ENCODE results near the gene CREB3L2. TPM values are rescaled to one million over a fixed set of nuclear protein-coding genes. Genes with fewer than 3 reads are reported as not detected.

CREB3L2 gene
- total RNA-seq, 1 donor from 2014 or later = 8.4 TPM

DNA sequence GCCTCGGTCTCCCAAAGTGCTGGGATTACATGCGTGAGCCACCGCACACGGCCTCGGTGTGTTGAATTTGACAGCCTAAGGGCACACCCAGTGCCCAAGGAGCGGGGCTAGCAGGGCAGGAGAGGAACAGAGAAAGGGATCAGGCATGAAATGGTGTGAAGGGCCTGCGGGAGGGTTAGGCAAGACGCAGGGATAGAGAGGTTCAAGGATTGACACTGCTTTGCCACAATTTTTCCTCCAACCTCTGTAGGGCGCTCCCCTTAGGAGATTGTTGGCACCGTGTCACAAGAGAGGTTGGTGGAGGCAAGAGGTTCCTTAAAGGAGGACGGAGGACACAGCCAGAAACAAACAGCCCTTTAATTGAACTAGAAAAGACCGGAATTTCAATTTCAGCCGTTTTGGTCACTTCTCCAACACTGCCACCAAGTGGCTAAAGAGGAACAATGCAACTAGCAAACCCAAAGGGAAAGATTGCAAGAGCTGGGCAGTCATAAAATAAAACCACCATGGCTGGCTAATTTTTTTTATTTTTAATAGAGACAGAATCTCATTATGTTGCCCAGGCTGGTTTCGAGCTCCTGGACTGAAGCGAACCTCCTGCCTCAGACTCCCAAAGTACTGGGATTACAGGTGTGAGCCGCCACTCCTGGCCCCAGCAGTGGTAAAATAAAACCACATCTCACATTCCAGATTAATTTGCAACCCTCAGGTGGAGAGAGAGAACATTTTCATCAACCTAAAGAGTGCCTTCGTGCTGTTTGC lies 6.9 kb upstream of the CREB3L2 start:
- FAIRE-seq = no peak
- DNase-seq (ENCODE audit: low read depth) = peak; percentile 46
- H3K27me3 ChIP-seq (ENCODE audit: control insufficient read depth, insufficient read depth, low read length) = no peaks in the 10 kb centered on the region
- no peak overlapping the region for H3K4me3 ChIP-seq (ENCODE audit: low read depth, low read length)
- TF ChIP-seq, protein P1, sequence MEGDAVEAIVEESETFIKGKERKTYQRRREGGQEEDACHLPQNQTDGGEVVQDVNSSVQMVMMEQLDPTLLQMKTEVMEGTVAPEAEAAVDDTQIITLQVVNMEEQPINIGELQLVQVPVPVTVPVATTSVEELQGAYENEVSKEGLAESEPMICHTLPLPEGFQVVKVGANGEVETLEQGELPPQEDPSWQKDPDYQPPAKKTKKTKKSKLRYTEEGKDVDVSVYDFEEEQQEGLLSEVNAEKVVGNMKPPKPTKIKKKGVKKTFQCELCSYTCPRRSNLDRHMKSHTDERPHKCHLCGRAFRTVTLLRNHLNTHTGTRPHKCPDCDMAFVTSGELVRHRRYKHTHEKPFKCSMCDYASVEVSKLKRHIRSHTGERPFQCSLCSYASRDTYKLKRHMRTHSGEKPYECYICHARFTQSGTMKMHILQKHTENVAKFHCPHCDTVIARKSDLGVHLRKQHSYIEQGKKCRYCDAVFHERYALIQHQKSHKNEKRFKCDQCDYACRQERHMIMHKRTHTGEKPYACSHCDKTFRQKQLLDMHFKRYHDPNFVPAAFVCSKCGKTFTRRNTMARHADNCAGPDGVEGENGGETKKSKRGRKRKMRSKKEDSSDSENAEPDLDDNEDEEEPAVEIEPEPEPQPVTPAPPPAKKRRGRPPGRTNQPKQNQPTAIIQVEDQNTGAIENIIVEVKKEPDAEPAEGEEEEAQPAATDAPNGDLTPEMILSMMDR (IDR thresholded peaks at IDR 0.05; ENCODE audit: insufficient read depth, low read length, severe bottlenecking) = peak; percentile 73
- H3K36me3 ChIP-seq (ENCODE audit: control insufficient read depth, insufficient read depth, low read length) = no peaks in the 10 kb centered on the region

DNA sequence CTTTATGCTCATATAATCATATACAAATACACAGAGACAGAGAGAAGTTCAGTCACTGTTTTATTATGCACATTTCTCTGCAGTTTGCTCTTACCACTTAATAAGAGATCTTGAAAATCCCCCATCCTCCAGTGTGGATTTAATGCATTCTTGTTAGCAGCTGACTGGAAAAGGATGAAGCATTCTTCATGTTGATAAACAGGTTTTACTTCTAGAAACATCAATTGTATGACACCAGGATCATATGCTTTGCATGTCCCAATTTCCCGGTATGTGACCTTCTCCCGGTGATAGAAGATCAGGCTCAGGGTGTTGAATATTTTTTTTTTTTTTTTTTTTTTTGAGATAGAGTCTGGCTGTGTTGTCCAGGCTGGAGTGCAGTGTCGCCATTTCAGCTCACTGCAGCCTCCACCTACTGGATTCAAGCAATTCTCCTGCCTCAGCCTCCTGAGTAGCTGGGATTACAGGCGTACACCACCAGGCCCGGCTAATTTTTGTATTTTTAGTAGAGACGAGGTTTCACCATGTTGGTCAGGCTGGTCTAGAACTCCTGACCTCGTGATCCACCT lies 6.2 kb upstream of the CREB3L2 start:
- Histone ChIP-seq H3K4me3 (ENCODE audit: low read depth, low read length) (no peak overlapping the region), H3K27me3 (ENCODE audit: control insufficient read depth, insufficient read depth, low read length) (no peaks in the 10 kb centered on the region), H3K36me3 (ENCODE audit: control insufficient read depth, insufficient read depth, low read length) (no peaks in the 10 kb centered on the region)
- FAIRE-seq = no peak
- DNase-seq (ENCODE audit: low read depth) = no peak
- TF ChIP-seq, protein P1 (IDR thresholded peaks at IDR 0.05; ENCODE audit: insufficient read depth, low read length, severe bottlenecking) = no peak

DNA sequence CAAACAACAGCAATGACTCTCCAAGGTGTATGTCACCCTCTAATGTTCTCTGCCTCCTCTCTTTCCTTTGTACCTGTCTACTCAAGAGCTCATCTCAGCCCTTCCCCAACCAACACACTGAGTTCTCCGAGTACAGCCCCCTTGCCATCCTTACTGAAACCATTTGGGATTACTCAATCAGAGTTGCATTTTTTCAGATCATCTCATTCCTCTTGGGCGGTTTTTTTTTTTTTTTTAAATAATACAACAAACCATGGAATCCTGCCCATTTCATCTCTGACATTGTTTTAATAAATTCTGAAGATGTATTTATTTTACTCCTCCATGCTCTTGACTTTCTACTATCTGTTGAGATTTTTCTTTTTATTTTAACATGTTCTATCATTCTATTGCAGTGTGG lies 4.2 kb upstream of the CREB3L2 start:
- FAIRE-seq (no peak), DNase-seq (ENCODE audit: low read depth) (no peak)
- Histone ChIP-seq H3K27me3 (ENCODE audit: control insufficient read depth, insufficient read depth, low read length) (no peaks in the 10 kb centered on the region), H3K4me3 (ENCODE audit: low read depth, low read length) (no peak overlapping the region), H3K36me3 (ENCODE audit: control insufficient read depth, insufficient read depth, low read length) (no peaks in the 10 kb centered on the region)
- TF ChIP-seq, protein P1 (IDR thresholded peaks at IDR 0.05; ENCODE audit: insufficient read depth, low read length, severe bottlenecking) = no peak

DNA sequence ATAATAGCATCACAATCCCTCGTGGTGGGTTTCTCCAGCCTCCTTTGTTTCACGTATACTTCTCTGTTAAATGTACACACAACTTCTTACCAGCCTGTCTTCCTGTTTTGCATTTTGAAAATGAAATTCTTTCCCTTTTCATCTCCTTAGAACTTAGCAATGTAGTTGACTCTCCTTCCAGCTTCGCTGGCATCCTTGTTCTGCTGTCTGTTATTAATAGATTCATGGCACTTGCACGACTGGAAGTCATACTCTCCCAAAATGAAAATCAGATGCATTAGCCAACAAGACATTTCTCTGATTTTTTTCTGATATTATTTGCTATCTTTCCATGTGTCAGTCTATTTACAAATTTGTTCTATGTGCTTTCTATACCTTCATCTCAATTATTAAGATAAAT lies 3.0 kb upstream of the CREB3L2 start:
- DNase-seq (ENCODE audit: low read depth) (no peak), FAIRE-seq (no peak)
- Histone ChIP-seq H3K27me3 (ENCODE audit: control insufficient read depth, insufficient read depth, low read length) (no peaks in the 10 kb centered on the region), H3K36me3 (ENCODE audit: control insufficient read depth, insufficient read depth, low read length) (no peaks in the 10 kb centered on the region), H3K4me3 (ENCODE audit: low read depth, low read length) (no peak overlapping the region)
- TF ChIP-seq, protein P1 (IDR thresholded peaks at IDR 0.05; ENCODE audit: insufficient read depth, low read length, severe bottlenecking) = no peak

DNA sequence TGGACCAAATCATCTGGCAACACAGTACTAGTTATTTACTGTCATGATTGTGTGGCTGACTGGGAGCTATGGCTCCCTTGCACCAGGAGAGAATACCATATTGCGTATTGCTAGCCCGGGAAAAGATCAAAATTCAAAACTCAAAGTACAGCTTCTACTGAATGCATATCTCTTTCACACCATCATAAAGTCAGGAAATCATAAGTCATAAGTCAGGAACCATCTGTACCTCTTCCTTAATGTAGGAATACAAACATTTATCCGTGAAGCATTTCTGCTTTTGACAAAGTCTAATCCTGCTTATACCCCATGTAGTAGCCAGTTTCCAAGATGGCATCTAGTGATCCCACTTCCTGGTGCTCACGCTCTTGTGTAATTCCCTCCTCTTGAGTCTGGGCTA lies 2.2 kb upstream of the CREB3L2 start:
- H3K36me3 ChIP-seq (ENCODE audit: control insufficient read depth, insufficient read depth, low read length) = no peaks in the 10 kb centered on the region
- DNase-seq (ENCODE audit: low read depth) (no peak), FAIRE-seq (no peak)
- TF ChIP-seq, protein P1 (IDR thresholded peaks at IDR 0.05; ENCODE audit: insufficient read depth, low read length, severe bottlenecking) = no peak
- H3K4me3 ChIP-seq (ENCODE audit: low read depth, low read length) = no peak overlapping the region
- H3K27me3 ChIP-seq (ENCODE audit: control insufficient read depth, insufficient read depth, low read length) = no peaks in the 10 kb centered on the region

Measured in bronchial epithelial cell (primary cell).